Measurements from ENCODE around the gene TIMP4. TPM values are rescaled to one million over a fixed set of nuclear protein-coding genes. Genes with fewer than 3 reads are reported as not detected.

The TIMP4 gene
- total RNA-seq, 1 donor from 2014 or later, result 5.2 TPM

GRCh38 chr3:12107071-12107713 lies 51.5 kb downstream of the TIMP4 start:
- TF ChIP-seq, protein P1, sequence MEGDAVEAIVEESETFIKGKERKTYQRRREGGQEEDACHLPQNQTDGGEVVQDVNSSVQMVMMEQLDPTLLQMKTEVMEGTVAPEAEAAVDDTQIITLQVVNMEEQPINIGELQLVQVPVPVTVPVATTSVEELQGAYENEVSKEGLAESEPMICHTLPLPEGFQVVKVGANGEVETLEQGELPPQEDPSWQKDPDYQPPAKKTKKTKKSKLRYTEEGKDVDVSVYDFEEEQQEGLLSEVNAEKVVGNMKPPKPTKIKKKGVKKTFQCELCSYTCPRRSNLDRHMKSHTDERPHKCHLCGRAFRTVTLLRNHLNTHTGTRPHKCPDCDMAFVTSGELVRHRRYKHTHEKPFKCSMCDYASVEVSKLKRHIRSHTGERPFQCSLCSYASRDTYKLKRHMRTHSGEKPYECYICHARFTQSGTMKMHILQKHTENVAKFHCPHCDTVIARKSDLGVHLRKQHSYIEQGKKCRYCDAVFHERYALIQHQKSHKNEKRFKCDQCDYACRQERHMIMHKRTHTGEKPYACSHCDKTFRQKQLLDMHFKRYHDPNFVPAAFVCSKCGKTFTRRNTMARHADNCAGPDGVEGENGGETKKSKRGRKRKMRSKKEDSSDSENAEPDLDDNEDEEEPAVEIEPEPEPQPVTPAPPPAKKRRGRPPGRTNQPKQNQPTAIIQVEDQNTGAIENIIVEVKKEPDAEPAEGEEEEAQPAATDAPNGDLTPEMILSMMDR (IDR thresholded peaks at IDR 0.05), result no peak
- Histone ChIP-seq H3K4me1 (no peaks in the 10 kb centered on the region), H3K9me3 (no peaks in the 10 kb centered on the region), H3K4me3 (no peak overlapping the region), H3K36me3 (no peaks in the 10 kb centered on the region), H3K27ac (no peak overlapping the region), H3K27me3 (ENCODE audit: low read depth) (no peaks in the 10 kb centered on the region)
- intact Hi-C loops (cut with DNase I), result no loop called here
- ATAC-seq, result no peak
- no peak for DNase-seq

Other genes starting within 250 kb of the TIMP4 start
- gene SYN2, start 154.5 kb downstream of the TIMP4 start, total RNA-seq, result 3.1 TPM
- 128 TPM for gene PPARG, start 130.2 kb upstream of the TIMP4 start, total RNA-seq